A204.1 (cell line): ENCODE data around the gene PRTFDC1.
"Not testable (repeated sequence)": the region's sequence is repeated elsewhere in the genome, so short reads cannot be mapped to it uniquely, and the experiment has no call there.

Source experiments
- FAIRE-seq: peaks from 2 replicates; lab custom pipeline; 2012; peaks lifted over from hg19 to GRCh38; lab: Jason Lieb, UNC

Gene PRTFDC1

GRCh38 chr10:24952143-24952706 lies at the start of gene PRTFDC1:
TSS of gene PRTFDC1 (minus strand) at chr10:24952606. CDS start at chr10:24952575, 31 bp downstream.
- no peak for FAIRE-seq

GRCh38 chr10:24998044-24998443 lies 45.6 kb upstream of the PRTFDC1 start:
- FAIRE-seq, result no peak

- FAIRE-seq, result peak; percentile 70
Observed at GRCh38 chr10:24995072-24995471, 42.7 kb upstream of the PRTFDC1 start.

- no peak for FAIRE-seq
Observed at GRCh38 chr10:24993237-24993958, 41.0 kb upstream of the PRTFDC1 start.

GRCh38 chr10:24992512-24993133 lies 40.2 kb upstream of the PRTFDC1 start:
- no peak for FAIRE-seq

- FAIRE-seq, result no peak
Observed at GRCh38 chr10:24991298-24991697, 38.9 kb upstream of the PRTFDC1 start.

GRCh38 chr10:24989867-24990266 lies 37.5 kb upstream of the PRTFDC1 start:
- peak; percentile 98 for FAIRE-seq

- no peak for FAIRE-seq
Observed at GRCh38 chr10:24988831-24989640, 36.6 kb upstream of the PRTFDC1 start.

GRCh38 chr10:24984906-24985305 lies 32.5 kb upstream of the PRTFDC1 start:
- FAIRE-seq, result no peak

- FAIRE-seq, result no peak
Observed at GRCh38 chr10:24983946-24984345, 31.5 kb upstream of the PRTFDC1 start.

- no peak for FAIRE-seq
Observed at GRCh38 chr10:24983130-24983529, 30.7 kb upstream of the PRTFDC1 start.

- no peak for FAIRE-seq
Observed at GRCh38 chr10:24982319-24983112, 30.1 kb upstream of the PRTFDC1 start.

- FAIRE-seq, result no peak
Observed at GRCh38 chr10:24981161-24981710, 28.8 kb upstream of the PRTFDC1 start.

- FAIRE-seq, result no peak
Observed at GRCh38 chr10:24979685-24980084, 27.3 kb upstream of the PRTFDC1 start.

GRCh38 chr10:24974976-24975375 lies 22.6 kb upstream of the PRTFDC1 start:
- no peak for FAIRE-seq

- no peak for FAIRE-seq
Observed at GRCh38 chr10:24973163-24973562, 20.8 kb upstream of the PRTFDC1 start.

- no peak for FAIRE-seq
Observed at GRCh38 chr10:24971374-24971773, 19.0 kb upstream of the PRTFDC1 start.

GRCh38 chr10:24969841-24970281 lies 17.5 kb upstream of the PRTFDC1 start:
- no peak for FAIRE-seq

- FAIRE-seq, result not testable (repeated sequence)
Observed at GRCh38 chr10:24968951-24969350, 16.5 kb upstream of the PRTFDC1 start.

- no peak for FAIRE-seq
Observed at GRCh38 chr10:24968349-24968748, 15.9 kb upstream of the PRTFDC1 start.

- no peak for FAIRE-seq
Observed at GRCh38 chr10:24966962-24967481, 14.6 kb upstream of the PRTFDC1 start.
